Measurements from ENCODE around the gene KLRD1.
"Not testable (repeated sequence)": the region's sequence is repeated elsewhere in the genome, so short reads cannot be mapped to it uniquely, and the experiment has no call there.

KLRD1 gene

GRCh38 chr12:10338470-10338869, 30.8 kb downstream of the KLRD1 start:
- not testable (repeated sequence) for DNase-seq (ENCODE audit: low read depth)

- DNase-seq (ENCODE audit: low read depth): no peak
These were observed 31.6 kb downstream of the KLRD1 start for GRCh38 chr12:10339053-10339840.

GRCh38 chr12:10340946-10341345, 33.3 kb downstream of the KLRD1 start:
- not testable (repeated sequence) for DNase-seq (ENCODE audit: low read depth)

- no peak for DNase-seq (ENCODE audit: low read depth)
These were observed 34.3 kb downstream of the KLRD1 start for GRCh38 chr12:10341892-10342509.

- DNase-seq (ENCODE audit: low read depth): not testable (repeated sequence)
These were observed 43.8 kb downstream of the KLRD1 start for GRCh38 chr12:10351457-10351856.

GRCh38 chr12:10354071-10354470, 46.4 kb downstream of the KLRD1 start:
- DNase-seq (ENCODE audit: low read depth): no peak

- no peak for DNase-seq (ENCODE audit: low read depth)
These were observed 46.8 kb downstream of the KLRD1 start for GRCh38 chr12:10354502-10354901.

GRCh38 chr12:10358131-10358530, 50.5 kb downstream of the KLRD1 start:
- DNase-seq (ENCODE audit: low read depth): no peak

- DNase-seq (ENCODE audit: low read depth): no peak
These were observed 51.3 kb downstream of the KLRD1 start for GRCh38 chr12:10358969-10359368.

GRCh38 chr12:10361084-10361483, 53.4 kb downstream of the KLRD1 start:
- DNase-seq (ENCODE audit: low read depth): no peak

GRCh38 chr12:10361622-10362021, 54.0 kb downstream of the KLRD1 start:
- no peak for DNase-seq (ENCODE audit: low read depth)

- DNase-seq (ENCODE audit: low read depth): no peak
These were observed 54.7 kb downstream of the KLRD1 start for GRCh38 chr12:10362325-10362724.

GRCh38 chr12:10362828-10363657, 55.4 kb downstream of the KLRD1 start:
- DNase-seq (ENCODE audit: low read depth): no peak

GRCh38 chr12:10363658-10363913, 55.9 kb downstream of the KLRD1 start:
- no peak for DNase-seq (ENCODE audit: low read depth)

- no peak for DNase-seq (ENCODE audit: low read depth)
These were observed 56.5 kb downstream of the KLRD1 start for GRCh38 chr12:10363914-10364814.

- DNase-seq (ENCODE audit: low read depth): no peak
These were observed 57.3 kb downstream of the KLRD1 start for GRCh38 chr12:10364815-10365622.

- DNase-seq (ENCODE audit: low read depth): no peak
These were observed 58.2 kb downstream of the KLRD1 start for GRCh38 chr12:10365696-10366405.

- no peak for DNase-seq (ENCODE audit: low read depth)
These were observed 59.2 kb downstream of the KLRD1 start for GRCh38 chr12:10366875-10367274.

GRCh38 chr12:10367714-10368113, 60.0 kb downstream of the KLRD1 start:
- not testable (repeated sequence) for DNase-seq (ENCODE audit: low read depth)

Data from HS-27A (cell line).